NT2/D1 (cell line): ENCODE results near the gene AGPAT4.

Experiments
- SUZ12 ChIP-seq: IDR thresholded peaks from 2 replicates; pipeline ENCODE4 v1.6.1; 2011; ENCODE audit not compliant: insufficient read length, insufficient read depth; ENCODE audit errors: extremely low read depth
- YY1 ChIP-seq: IDR thresholded peaks from 2 replicates; pipeline ENCODE4 v1.6.1; 2011; ENCODE audit not compliant: insufficient read length, insufficient read depth

GRCh38 chr6:161218222-161218621 lies 55.6 kb downstream of the AGPAT4 start:
- no peak for TF ChIP-seq YY1
- TF ChIP-seq SUZ12, result no peak
